COR-L47 (cell line): ENCODE measurements around the gene RICTOR.

Experiments
- DNase-seq: peaks from one replicate; lab custom pipeline; 2025; lab: John Stamatoyannopoulos, UW

Gene RICTOR

DNA sequence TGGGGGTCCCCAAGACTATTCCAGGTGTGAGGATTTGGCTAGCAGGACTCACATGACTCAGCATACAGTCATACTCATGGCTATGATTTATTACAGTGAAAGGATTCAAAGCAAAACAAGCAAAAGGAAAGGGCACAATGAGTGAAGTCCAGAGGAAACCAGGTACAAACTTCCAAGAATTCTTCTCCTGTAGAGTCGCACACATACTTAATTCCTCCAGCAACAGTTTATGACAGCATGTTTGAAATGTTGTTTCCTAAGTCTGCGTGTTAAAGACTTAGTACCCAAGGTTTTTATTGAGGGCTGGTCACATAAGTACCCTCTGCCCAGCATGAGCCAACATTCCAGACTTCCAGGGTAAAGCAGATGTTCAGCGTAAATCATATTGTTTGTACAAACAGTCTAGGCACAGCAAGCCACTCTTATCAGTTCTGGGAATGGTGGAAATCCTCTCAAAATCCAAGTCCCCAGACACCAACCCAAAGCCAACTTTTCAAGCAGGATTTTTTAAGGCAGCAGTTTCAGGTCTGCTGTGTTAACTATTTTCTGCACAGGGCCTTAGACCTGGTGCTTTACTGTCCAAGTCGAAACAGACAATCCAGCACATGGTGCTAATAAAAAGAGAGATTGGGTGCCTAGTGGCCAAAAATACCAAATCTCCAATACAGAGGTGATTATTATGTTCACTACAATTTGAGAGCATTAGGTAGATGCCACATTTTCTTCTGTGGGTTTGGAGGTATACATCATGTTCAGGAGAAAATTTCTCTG lies 18.6 kb upstream of the RICTOR start:
- no peak for DNase-seq

DNA sequence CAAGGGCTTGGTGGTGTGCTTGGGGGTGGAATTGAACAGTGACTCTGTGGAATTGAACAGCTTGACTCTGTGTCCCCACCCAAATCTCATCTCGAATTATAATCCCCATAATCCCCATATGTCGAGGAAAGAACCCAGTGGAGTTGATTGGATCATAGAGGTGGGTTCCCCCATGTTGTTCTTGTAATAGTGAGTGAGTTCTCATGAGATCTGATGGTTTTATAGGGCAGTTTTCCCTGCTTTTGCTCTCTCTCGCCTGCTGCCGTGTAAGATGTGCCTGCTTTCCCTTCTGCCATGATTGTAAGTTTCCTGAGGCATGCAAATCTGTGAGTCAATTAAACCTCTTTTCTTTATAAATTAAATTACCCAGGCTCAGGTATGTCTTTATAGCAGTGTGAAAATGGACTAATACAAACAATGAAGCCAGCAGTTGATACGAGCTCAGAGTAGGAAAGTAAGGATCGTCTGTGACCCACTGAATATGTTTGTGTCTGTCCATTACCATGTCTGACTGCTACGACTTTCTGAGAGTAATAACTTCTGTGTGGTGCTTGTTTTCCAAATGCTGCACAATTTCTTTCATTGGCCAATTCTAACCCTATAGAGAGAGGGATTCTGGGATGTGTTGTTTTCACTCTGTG lies 17.9 kb upstream of the RICTOR start:
- no peak for DNase-seq

DNA sequence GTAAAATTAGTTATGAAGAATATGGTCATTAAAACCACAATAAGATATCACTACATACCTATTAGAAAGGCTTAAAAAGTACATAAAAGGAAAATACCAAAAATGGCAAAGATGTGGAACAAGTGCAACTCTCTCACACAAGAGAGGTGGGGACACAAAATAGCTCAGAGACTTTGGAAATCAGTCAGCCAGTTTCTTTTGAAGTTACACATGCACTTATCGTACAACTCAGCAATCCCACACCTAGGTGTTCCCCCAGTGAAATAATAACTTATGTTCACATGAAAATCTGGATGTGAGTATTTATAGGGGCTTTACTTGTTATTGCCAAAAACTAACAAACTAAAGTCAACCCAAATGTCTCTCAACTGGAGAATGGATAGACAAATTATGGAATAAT lies 9.8 kb upstream of the RICTOR start:
- DNase-seq = no peak

DNA sequence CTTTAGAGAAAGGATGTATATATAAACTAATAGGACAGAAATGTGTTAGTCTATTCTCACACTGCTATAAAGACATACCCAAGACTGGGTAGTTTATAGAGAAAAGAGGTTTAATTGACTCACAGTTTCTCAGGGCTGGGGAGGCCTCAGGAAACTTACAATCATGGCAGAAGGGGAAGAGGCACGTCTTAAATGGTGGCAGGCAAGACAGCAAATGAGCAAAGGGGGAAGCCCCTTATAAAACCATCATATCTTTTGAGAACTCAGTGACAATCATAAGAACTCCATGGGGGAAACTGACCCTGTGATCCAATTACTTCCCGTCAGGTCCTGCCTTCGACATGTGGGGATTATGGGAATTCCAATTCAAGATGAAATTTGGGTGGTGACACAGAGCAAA lies 8.8 kb upstream of the RICTOR start:
- DNase-seq = no peak

DNA sequence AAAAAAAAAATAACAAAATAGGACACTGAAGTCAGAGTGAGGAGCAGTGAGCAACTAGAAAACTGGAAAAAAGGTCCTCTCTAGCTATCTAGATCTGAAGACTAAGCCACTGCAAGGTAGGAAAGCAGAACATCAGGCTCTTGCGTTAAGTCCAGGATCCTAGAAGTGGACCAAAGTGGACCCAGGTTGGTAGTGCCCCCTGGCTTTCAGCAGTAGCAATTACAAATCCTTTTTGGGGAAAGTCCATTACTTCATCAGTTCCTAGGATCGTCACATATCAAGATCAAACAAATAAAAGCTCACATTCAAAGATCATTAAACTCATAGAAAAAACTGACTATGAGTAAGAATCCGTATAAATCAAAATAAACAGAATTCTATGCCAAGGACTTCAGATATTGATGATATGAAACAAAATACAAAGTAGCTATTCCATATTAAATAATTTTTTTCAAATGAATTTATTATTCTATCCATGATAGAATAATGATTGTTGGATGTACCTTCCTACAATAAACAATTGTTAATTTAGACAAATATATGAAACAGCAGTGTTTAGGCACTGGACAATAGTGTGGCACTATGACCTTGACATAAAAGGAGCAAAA lies 6.5 kb upstream of the RICTOR start:
- no peak for DNase-seq

DNA sequence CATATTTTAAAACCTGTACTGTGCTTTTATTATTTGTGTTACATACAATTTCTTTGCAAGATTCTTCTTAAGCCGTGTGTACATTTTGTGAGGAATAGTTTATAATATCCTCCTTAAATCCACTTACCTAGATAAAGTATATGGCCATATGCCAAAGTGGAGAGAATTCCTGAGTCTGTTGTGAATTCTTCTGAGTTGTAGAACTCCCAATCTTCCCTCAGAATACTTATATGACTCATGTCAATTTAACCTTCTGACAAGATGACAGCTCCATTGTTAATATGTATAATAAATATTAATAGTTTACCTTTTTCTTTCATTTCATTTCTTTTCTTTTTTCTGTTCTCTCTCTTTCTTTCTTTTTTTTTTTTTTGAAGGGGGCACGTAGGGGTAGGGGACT lies 6.0 kb upstream of the RICTOR start:
- no peak for DNase-seq

DNA sequence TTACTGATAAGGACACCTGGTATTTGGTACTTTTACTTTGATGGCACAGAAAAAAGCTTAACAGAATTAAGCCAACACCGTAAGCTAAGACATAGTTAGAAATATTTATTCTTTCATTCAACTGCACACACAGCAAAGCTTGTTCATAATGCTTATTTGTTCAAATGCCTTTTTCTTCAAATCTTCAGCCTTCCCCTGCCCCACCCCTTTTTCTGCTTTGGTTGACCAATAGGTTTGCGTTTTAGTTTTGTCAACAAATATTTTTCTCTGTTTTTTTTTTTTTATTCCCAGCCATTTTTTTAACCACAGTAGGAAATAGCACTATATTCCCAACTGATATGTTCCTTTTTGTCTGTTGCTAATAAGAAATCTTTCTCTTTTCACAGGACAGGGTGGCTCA lies 4.9 kb upstream of the RICTOR start:
- DNase-seq = no peak

DNA sequence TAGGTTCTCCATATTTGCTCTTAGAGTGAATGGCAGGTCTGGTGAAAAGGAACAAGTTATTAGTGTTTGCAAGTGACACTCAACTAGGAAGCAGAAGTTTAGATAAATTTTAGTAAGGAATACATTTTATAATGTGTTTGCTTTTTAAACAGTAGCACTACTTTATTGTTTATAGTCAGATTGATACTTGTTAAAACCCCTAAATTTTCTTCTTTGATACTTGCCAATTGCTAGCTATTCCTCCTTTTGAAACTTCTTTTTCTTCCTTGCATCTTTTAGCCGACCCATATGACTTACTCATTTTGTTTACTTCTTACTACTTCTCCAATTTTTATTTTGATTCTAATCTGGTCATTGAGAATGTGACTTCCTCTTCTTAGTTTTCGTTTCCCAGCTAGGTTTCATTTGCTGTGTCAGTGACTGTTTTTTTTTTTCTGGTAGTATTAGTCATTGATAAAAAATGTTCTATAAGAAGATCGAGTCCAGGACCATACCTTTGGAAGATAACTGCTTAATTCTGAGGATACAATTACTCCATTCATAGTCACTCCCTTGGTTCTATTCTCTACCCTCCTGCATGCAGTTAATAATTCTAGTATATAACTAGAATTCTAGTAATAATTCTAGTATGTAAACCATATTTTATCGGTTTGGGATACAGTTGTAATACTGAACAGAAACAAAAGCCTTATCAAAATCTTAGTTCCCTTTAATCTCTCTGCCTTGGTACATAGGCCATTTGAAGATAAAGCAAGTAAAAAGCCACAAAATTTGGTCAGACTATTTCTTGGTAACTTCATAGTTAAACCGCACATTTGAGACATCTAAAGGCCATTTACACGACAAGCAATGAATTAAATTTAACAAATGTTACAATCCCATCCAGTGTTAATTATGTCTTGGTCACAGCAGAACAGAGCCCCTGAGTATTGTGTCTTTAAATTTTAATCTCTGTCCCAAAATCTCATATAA lies 2.8 kb upstream of the RICTOR start:
- no peak for DNase-seq

DNA sequence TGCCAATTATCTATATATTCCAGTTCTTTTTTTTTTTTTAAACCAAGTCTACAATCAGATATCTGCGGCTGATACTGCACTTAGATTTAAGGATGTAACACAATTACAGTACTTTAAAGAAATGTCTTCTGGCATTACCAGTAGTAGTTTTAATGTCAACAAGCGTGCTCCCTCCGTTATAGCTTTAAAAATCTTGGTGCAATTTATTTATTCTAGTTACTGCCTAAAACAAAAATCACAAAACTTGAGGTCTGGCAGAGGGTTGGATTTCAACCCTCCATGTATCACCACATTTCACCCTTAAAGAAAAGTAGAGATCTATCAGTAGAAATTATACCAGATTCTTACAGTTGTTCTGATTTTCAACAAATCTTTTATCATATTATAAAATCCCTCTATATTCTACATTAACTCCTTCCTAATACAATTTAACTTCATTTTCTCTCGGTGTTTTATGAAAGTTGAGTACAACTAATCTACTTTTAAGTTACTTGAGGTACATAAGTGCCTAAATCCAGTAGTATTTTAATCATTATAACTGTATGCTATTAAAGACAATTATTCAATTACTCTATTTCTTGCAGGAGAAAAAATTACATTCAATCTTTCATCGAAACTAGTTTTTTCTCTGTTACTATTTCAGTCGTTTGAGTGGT lies 2.0 kb upstream of the RICTOR start:
- no peak for DNase-seq

DNA sequence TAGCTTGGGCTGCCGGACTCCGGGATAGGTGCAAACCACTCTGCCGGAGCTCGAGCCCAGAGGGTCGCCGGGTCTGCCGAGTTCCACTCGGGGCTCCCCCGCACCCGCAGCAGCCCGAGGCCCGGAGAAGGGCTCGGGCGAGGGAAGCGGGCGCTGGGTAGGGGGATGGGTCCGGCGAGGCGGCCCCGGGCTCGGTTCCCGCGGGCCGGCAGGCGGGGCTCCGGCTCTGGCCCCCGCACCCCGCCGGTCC lies 507 bp downstream of the RICTOR start:
- DNase-seq = no peak

DNA sequence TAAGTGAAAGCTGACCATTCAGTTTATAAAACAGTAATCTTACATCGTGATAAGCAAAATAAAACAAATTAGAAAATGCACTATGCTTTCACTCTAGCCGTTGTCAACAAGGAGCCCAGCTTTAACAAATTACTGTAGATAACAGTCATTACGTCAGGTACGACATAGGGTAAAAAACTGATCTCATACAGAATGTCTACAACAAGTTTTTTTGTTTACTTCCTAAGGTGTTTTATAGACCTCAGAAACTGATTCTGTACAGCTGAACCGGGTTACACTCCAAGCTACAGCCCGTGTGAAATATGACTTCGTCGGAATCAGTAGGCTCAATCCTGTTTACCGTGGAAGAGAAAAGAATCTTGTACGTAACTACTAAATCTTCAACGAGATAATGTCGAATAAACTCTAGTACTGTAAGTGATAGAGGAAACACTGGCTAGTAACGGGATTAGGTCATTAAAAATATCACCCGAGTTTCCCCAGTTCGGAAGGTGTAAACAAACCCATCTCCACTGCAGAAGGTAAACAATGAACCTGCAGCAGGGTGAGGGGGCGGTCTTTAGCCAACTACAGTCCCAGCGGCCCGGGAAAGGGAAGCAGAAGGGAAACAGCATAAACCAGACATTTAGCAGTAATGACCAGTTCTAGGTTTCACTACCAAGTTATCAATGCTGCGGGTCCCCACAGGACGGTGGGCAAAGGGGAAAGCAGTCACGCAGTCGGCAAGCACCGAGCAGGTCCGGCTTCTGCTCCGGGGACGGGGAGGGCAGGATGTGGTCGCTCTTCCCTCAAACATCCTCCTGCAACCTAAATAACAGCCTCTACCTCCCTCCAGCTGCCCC lies 1.1 kb downstream of the RICTOR start:
- DNase-seq = no peak

DNA sequence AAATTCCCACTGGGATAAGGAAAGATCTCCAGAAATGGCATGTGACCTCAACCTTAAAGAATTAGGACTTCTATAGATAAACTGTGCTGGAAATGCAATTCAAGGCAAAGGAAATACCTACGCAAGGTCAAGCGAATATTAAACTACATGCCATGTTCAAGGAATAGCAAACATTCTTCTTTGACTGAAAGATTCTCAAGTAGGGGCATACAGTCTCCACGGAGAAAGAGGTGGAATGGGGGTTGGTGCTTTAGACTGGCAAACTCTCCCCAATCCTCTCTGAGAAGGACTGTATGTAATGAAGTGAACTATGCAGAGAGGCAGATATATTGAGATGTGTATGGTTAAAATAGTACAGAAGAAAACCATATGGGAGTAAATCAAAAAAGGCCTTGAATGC lies 6.1 kb downstream of the RICTOR start:
- no peak for DNase-seq

DNA sequence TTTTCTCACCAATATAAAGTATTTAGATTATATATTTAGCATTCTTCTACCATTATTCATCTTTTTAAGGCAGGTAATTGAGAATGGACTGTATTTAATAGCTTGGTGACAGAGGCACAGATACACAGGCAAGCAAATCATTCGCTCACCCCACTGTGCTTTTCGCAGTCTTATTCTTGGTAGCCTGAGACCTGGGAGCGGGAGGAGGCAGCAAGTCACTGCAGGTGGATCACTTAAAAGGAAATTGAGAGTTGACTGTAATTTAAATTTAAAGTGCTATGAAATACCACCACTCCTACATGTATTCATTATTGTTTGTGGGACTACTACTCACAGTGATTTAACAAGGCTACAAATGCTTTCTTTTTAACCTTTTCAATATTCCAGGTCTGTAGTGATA lies 9.7 kb downstream of the RICTOR start:
- DNase-seq = no peak

DNA sequence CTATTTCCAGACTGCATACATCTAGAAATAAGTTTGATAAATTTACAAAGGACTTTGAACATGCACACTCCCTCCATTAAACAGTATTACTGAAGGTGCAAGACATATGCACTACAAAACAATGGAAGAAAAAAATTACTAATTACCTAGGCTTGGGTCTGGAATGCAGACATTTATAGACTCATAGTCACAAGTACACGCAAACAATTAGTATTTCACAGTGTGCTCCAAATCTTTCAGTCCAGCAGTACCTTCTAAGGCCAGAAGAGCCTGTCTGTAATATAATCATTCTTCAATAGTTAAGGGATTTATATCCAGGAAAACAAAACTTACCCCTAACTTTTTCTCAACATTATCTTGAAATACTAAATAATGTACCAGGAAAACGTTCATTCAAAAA lies 11.2 kb downstream of the RICTOR start:
- DNase-seq = no peak

DNA sequence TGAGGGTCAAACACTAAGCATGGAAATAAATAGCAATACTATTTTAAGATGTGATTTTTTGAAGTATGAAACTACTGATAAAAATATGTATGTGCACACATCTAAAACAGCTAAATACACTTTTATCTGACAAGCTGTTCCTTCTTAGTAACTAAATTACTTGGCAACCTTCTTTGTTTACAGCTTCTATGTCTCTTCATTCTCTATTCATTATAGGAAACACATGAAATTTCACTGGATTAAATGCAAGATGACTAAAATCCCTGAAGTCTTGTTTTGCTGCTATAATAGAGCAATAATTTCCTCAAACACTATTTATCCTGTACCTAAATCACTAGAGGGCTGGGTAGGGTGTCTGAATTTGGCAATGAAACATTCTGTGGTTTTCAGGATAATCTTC lies 11.7 kb downstream of the RICTOR start:
- DNase-seq = no peak

DNA sequence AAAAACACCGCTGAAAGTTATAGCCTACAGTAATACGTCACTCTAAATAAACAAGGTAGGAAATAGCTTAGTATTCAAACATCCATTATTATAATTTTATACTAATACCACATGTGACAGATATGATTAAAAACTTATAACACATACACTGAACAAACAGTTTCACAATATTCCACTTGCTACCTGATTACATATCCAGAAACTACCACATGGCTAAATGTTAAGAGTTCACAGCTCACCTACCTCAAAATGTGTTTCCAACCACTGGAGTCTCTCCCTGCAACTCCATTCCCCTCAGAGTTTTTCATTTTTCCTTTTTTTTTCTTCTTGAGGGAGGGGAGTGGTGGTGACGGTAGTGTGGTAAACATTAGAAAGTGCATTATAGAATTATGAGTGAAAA lies 12.1 kb downstream of the RICTOR start:
- DNase-seq = no peak

DNA sequence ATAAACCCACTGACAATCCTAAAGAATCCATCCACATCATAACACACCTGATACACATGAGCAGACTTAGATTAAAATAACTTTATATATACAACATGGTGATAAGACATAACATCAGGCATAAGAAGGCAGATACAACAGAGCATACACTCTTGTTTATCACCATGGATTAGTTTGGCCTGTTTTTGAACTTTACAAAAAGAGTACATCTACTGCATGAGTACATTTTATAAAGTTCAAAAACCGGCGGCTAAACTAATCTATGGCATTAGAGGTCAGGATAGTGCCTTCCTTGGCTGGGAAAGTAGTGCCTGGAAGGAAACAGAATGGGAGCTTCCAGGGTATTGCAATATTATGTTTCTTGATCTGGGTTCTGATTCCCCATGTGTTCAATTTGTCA lies 15.1 kb downstream of the RICTOR start:
- DNase-seq = no peak

DNA sequence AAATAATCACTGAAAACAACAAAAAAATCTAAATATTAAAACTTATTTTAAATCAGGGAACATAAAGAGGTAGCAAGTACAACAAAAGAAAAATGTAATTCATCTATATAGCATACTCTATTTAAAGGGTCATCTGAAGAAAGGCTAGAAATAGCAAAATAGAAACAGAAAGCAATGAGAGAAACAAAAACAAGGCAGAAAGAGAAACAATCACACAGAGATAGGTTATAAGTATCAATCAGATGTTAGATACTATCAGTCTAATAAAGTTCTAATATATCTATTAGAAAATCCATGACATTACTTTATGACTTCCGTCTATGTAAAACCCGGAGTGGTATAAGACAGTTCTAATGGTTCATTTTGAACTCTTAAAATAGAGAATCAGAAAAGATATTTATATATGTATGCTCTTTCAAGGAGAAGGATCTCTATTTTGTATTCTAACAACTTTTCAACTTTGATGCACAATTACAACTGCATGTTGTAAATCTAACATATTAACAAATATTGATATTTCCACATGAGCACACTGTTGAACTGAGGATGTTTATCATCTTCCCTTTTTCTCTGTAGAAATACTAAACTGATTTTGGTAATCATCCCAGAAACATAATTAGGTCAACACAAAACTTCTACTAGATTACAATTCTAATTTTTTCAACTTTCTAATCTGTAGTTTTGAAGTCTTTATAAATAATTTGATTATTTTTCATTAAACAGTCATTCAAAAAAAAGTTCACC lies 15.8 kb downstream of the RICTOR start:
- DNase-seq = no peak

DNA sequence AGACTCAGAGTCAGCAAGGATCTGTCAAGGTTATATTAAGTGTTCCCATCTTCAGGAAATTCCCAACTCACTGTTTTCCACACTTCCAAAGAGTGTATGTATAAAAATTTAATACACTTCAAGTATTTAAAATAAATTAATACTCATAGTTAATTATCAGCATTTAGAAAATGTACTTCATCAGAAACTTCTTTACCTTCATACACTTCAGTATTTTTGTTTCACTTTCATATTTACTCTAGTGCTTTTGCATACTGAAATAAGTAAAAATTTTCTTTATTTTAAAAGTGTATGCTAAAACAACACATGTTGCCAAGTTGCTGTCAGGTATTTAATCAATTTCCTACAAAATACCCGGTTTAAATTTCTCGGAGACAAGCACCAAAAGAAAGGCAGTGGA lies 16.5 kb downstream of the RICTOR start:
- DNase-seq = no peak

DNA sequence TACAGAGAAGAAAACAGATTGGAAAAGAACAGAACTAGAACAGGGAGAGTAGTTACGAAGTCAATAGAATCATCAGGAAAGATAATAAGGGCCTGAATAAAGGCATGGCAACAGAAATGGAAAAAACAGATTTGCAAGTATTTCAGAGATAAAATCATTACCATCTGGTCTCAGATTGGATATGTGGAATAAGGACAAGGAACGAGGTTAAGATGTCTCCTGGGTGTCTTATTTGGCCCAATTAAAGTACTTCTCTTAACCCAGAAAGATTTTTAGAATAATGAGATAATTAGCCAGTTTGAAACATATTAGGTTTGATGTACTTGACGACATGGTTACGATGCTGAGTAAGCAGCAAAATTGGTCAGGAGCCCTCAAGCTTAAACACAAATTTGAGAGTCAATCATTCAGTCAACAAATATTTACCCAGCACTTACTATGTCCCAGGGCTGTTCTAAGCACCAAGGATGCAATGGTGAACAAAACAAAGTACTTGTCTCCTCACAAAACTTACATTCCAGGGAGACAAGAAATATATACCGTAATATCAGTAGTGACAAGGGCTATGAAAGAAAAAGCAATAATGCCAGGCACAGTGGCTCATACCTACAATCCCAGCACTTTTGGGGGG lies 18.3 kb downstream of the RICTOR start:
- no peak for DNase-seq
